Lower leg skin (tissue), 3 donors: Measurements from ENCODE around the gene ZPLD1.

Source experiments
- POLR2A ChIP-seq, 2 donors: fragments of 450-650 bp; IDR thresholded peaks; one replicate each; pipeline ENCODE4 v1.6.1; 2016 to 2017; ENCODE audit warnings: antibody characterized with exemption in 2 of 2, mild to moderate bottlenecking in 1 of 2, moderate library complexity in 1 of 2
- TF ChIP-seq, protein P1 (sequence below), 3 donors: fragments of 450-650 bp; IDR thresholded peaks; one replicate each; pipeline ENCODE4 v1.5.1; 2016; ENCODE audit warnings: antibody characterized with exemption in 3 of 3, mild to moderate bottlenecking in 3 of 3, moderate library complexity in 2 of 3

DNA sequence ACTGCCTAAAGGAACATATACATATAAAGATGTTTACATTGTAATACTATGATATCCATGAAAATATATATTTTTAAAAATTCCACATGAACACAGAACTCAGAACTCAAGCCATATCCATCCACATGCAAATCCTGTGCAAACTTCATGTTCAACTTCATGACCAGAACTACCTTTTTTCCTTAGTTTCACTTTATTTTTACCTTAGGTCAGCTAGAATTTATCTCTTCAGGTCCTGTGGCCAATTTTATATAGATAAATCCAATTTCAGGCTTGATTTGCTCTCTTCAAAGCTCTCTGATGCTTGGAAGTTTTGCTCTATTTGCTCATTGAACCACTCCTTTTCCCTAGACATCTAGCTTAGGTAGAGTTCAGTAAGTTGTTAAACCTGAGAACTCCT lies 38.8 kb downstream of the ZPLD1 start:
- TF ChIP-seq, protein P1, sequence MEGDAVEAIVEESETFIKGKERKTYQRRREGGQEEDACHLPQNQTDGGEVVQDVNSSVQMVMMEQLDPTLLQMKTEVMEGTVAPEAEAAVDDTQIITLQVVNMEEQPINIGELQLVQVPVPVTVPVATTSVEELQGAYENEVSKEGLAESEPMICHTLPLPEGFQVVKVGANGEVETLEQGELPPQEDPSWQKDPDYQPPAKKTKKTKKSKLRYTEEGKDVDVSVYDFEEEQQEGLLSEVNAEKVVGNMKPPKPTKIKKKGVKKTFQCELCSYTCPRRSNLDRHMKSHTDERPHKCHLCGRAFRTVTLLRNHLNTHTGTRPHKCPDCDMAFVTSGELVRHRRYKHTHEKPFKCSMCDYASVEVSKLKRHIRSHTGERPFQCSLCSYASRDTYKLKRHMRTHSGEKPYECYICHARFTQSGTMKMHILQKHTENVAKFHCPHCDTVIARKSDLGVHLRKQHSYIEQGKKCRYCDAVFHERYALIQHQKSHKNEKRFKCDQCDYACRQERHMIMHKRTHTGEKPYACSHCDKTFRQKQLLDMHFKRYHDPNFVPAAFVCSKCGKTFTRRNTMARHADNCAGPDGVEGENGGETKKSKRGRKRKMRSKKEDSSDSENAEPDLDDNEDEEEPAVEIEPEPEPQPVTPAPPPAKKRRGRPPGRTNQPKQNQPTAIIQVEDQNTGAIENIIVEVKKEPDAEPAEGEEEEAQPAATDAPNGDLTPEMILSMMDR (IDR thresholded peaks at IDR 0.05): no peak
- TF ChIP-seq POLR2A (IDR thresholded peaks at IDR 0.05): no peak
